Measurements from ENCODE around the gene ATP1A2.

ATP1A2 gene

GRCh38 chr1:160127381-160127780, 11.8 kb downstream of the ATP1A2 start:
- DNase-seq = no peak

- no peak for DNase-seq
Measured at GRCh38 chr1:160127865-160128523, 12.4 kb downstream of the ATP1A2 start.

- no peak for DNase-seq
Measured at GRCh38 chr1:160128636-160129035, 13.1 kb downstream of the ATP1A2 start.

- DNase-seq = no peak
Measured at GRCh38 chr1:160129046-160129445, 13.5 kb downstream of the ATP1A2 start.

- no peak for DNase-seq
Measured at GRCh38 chr1:160129558-160129957, 14.0 kb downstream of the ATP1A2 start.

GRCh38 chr1:160129966-160130365, 14.4 kb downstream of the ATP1A2 start:
- no peak for DNase-seq

- no peak for DNase-seq
Measured at GRCh38 chr1:160130486-160130885, 14.9 kb downstream of the ATP1A2 start.

- DNase-seq = no peak
Measured at GRCh38 chr1:160130939-160131338, 15.4 kb downstream of the ATP1A2 start.

- no peak for DNase-seq
Measured at GRCh38 chr1:160131803-160132565, 16.4 kb downstream of the ATP1A2 start.

GRCh38 chr1:160133990-160134770, 18.6 kb downstream of the ATP1A2 start:
- no peak for DNase-seq

GRCh38 chr1:160134791-160135572, 19.4 kb downstream of the ATP1A2 start:
- no peak for DNase-seq

GRCh38 chr1:160136121-160136925, 20.8 kb downstream of the ATP1A2 start:
- no peak for DNase-seq

- no peak for DNase-seq
Measured at GRCh38 chr1:160136926-160137200, 21.3 kb downstream of the ATP1A2 start.

GRCh38 chr1:160137216-160137862, 21.8 kb downstream of the ATP1A2 start:
- DNase-seq = no peak

GRCh38 chr1:160139840-160140239, 24.3 kb downstream of the ATP1A2 start:
- no peak for DNase-seq

- DNase-seq = no peak
Measured at GRCh38 chr1:160143695-160144094, 28.1 kb downstream of the ATP1A2 start.

- DNase-seq = no peak
Measured at GRCh38 chr1:160144921-160145320, 29.4 kb downstream of the ATP1A2 start.

- DNase-seq = no peak
Measured at GRCh38 chr1:160146107-160146506, 30.5 kb downstream of the ATP1A2 start.

GRCh38 chr1:160148121-160148520, 32.6 kb downstream of the ATP1A2 start:
- DNase-seq = no peak

GRCh38 chr1:160149233-160149632, 33.7 kb downstream of the ATP1A2 start:
- no peak for DNase-seq

GRCh38 chr1:160149716-160150115, 34.2 kb downstream of the ATP1A2 start:
- DNase-seq = no peak

GRCh38 chr1:160151303-160151702, 35.7 kb downstream of the ATP1A2 start, which contains the start of gene ATP1A4:
Gene ATP1A4 (plus strand): TSS chr1:160151603. CDS start chr1:160152041, 438 bp downstream.
- DNase-seq = no peak

Data from central memory CD4-positive, alpha-beta T cell (primary cell).